Gastrocnemius medialis (tissue), 4 donors: ENCODE data around the gene HLCS. TPM values are rescaled to one million over a fixed set of nuclear protein-coding genes. Genes with fewer than 3 reads are reported as not detected.

Experiments used
- ATAC-seq, 2 donors: fragments of 150-250 bp; one replicate each; pipeline ENCODE4 v1.9.1; 2016
- DNase-seq, 2 donors: peaks; one replicate each; pipeline ENCODE4 v3.0.0-alpha.2; 2019
- H3K27ac ChIP-seq, 4 donors: fragments of 200-600 bp; sonication (generic); 1 replicate in 1 of 4; 2 replicates in 3 of 4; pipeline ENCODE4 v1.5.1; 2016 to 2018; ENCODE audit warnings: mild to moderate bottlenecking in 2 of 4, moderate library complexity in 1 of 4
- H3K27me3 ChIP-seq, 3 donors: fragments of 200-600 bp; sonication (generic) in 2 of 3; 1 replicate in 1 of 3; 2 replicates in 2 of 3; pipeline versions ENCODE4 v1.5.1 to v1.6.0; 2016 to 2019; ENCODE audit warnings: mild to moderate bottlenecking in 1 of 3, moderate library complexity in 1 of 3
- H3K36me3 ChIP-seq, 2 donors: fragments of 200-600 bp; sonication (generic) in 1 of 2; one replicate each; pipeline ENCODE4 v1.5.1; 2017 to 2018
- H3K4me1 ChIP-seq, 2 donors: fragments of 200-600 bp; sonication (generic) in 1 of 2; one replicate each; pipeline ENCODE4 v1.5.1; 2016 to 2017; ENCODE audit warnings: mild to moderate bottlenecking in 2 of 2
- H3K4me3 ChIP-seq, 4 donors: fragments of 200-600 bp; sonication (generic) in 3 of 4; 1 replicate in 1 of 4; 2 replicates in 3 of 4; pipeline ENCODE4 v1.5.1; 2016 to 2019; ENCODE audit warnings: mild to moderate bottlenecking in 2 of 4
- H3K9me3 ChIP-seq, 3 donors: fragments of 200-600 bp; sonication (generic) in 2 of 3; 1 replicate in 1 of 3; 2 replicates in 2 of 3; pipeline ENCODE4 v1.5.1; 2016 to 2019
- POLR2A ChIP-seq, 2 donors: fragments of 450-650 bp; IDR thresholded peaks; one replicate each; pipeline ENCODE4 v1.6.1; 2017; ENCODE audit warnings: antibody characterized with exemption in 2 of 2, mild to moderate bottlenecking in 2 of 2, moderate library complexity in 2 of 2
- in situ Hi-C, 4 donors: fragments of 200-750 bp; cut with MboI; loops; one replicate each; pipeline versions ENCODE4 v1.15.0 to v1.8.0; 2017; ENCODE audit warnings: low sequenced_read_pairs in 4 of 4
- intact Hi-C: fragments of 100-400 bp; cut with DNase I; formaldehyde crosslinking; loops from one replicate; pipeline ENCODE4 v1.15.1; 2023; ENCODE audit warnings: low total_unique reads
- total RNA-seq, 4 donors: library from RNA; depleted of rRNA; stranded (reverse); fragments of >200 nt; gene quantifications; one replicate each; pipeline versions ENCODE4 v1.1.0 to v1.2.3, GENCODE V29; 2016
- TF ChIP-seq, protein P1 (sequence below), 5 experiments: fragments of 450-650 bp in 3 of 5; fragments of 200-600 bp in 2 of 5; sonication (generic) in 2 of 5; IDR thresholded peaks in 4 of 5; conservative IDR thresholded peaks in 1 of 5; 1 replicate in 4 of 5; 2 replicates in 1 of 5; pipeline ENCODE4 v1.5.1; 2016 to 2019; ENCODE audit warnings: antibody characterized with exemption in 5 of 5, mild to moderate bottlenecking in 3 of 5, moderate library complexity in 3 of 5

The HLCS gene
- total RNA-seq, 4 donors from 2014 or later, result 10.6 to 18.4 (median 15.4) TPM

DNA sequence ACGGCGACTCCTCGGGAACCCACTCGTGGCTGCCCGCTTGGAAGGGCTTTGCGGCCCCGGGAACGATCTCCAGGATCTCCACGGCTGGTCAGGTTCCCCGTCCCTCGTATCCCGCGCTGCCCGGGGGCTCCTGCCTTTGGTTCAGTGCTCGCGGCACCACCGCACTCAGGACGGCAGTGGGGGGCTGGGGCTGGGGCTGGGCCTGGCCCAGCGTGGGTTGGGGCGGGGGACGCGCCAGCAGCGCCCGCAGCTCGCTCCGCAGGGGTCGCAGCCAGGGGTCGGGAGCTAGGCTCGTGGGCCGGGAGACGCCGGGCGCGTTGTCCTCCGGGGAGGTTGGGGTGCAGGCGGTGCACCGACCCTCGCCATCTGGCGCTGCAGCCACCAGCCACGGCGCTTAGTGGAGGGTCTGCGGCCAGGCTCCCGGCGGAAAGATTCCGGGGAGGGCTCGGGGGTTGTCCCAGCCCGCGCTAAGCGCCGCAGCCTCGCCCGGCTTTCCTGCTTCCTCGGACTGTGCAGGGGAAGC lies 258.6 kb downstream of the HLCS start:
- Histone ChIP-seq H3K27ac (no peak overlapping the region), H3K9me3 (no peaks in the 10 kb centered on the region), H3K27me3 (peaks cover 26 to 100% (median 90%) of the 10 kb centered on the region in 3 donors), H3K4me3 (peak overlapping the region in 1 of 4 donors; percentile 56), H3K4me1 (peaks cover 10 to 18% of the 10 kb centered on the region in 2 donors), H3K36me3 (no peaks in the 10 kb centered on the region)
- ATAC-seq, result no peak
- in situ Hi-C loops (no loop called here), intact Hi-C loops (no loop called here)
- no peak for TF ChIP-seq POLR2A (IDR thresholded peaks at IDR 0.05)
- TF ChIP-seq, protein P1, sequence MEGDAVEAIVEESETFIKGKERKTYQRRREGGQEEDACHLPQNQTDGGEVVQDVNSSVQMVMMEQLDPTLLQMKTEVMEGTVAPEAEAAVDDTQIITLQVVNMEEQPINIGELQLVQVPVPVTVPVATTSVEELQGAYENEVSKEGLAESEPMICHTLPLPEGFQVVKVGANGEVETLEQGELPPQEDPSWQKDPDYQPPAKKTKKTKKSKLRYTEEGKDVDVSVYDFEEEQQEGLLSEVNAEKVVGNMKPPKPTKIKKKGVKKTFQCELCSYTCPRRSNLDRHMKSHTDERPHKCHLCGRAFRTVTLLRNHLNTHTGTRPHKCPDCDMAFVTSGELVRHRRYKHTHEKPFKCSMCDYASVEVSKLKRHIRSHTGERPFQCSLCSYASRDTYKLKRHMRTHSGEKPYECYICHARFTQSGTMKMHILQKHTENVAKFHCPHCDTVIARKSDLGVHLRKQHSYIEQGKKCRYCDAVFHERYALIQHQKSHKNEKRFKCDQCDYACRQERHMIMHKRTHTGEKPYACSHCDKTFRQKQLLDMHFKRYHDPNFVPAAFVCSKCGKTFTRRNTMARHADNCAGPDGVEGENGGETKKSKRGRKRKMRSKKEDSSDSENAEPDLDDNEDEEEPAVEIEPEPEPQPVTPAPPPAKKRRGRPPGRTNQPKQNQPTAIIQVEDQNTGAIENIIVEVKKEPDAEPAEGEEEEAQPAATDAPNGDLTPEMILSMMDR (IDR thresholded peaks at IDR 0.05 in 4 of 5, conservative IDR thresholded peaks at IDR 0.05 in 1 of 5), result no peak
- no peak for DNase-seq

- Histone ChIP-seq H3K4me3 (peak overlapping the region in 1 of 4 donors; percentile 56), H3K9me3 (no peaks in the 10 kb centered on the region), H3K4me1 (peaks cover 10 to 18% of the 10 kb centered on the region in 2 donors), H3K27me3 (peaks cover 26 to 100% (median 92%) of the 10 kb centered on the region in 3 donors), H3K36me3 (no peaks in the 10 kb centered on the region), H3K27ac (no peak overlapping the region)
- in situ Hi-C loops (no loop called here), intact Hi-C loops (no loop called here)
- DNase-seq (no peak), ATAC-seq (no peak)
- no peak for TF ChIP-seq POLR2A (IDR thresholded peaks at IDR 0.05)
- TF ChIP-seq, protein P1 (IDR thresholded peaks at IDR 0.05 in 4 of 5, conservative IDR thresholded peaks at IDR 0.05 in 1 of 5), result no peak
Observed at GRCh38 chr21:36706951-36707762, 259.3 kb downstream of the HLCS start.

- Histone ChIP-seq H3K36me3 (no peaks in the 10 kb centered on the region), H3K27ac (no peak overlapping the region), H3K27me3 (peaks cover 26 to 100% (median 97%) of the 10 kb centered on the region in 3 donors), H3K4me3 (no peak overlapping the region), H3K4me1 (peaks cover 12 to 18% of the 10 kb centered on the region in 2 donors), H3K9me3 (no peaks in the 10 kb centered on the region)
- ATAC-seq, result no peak
- in situ Hi-C loops, result no loop called here
- no peak for DNase-seq
- TF ChIP-seq, protein P1 (IDR thresholded peaks at IDR 0.05 in 4 of 5, conservative IDR thresholded peaks at IDR 0.05 in 1 of 5), result no peak
- no peak for TF ChIP-seq POLR2A (IDR thresholded peaks at IDR 0.05)
- intact Hi-C loops, result no loop called here
Observed at GRCh38 chr21:36706482-36706852, 260.0 kb downstream of the HLCS start.

DNA sequence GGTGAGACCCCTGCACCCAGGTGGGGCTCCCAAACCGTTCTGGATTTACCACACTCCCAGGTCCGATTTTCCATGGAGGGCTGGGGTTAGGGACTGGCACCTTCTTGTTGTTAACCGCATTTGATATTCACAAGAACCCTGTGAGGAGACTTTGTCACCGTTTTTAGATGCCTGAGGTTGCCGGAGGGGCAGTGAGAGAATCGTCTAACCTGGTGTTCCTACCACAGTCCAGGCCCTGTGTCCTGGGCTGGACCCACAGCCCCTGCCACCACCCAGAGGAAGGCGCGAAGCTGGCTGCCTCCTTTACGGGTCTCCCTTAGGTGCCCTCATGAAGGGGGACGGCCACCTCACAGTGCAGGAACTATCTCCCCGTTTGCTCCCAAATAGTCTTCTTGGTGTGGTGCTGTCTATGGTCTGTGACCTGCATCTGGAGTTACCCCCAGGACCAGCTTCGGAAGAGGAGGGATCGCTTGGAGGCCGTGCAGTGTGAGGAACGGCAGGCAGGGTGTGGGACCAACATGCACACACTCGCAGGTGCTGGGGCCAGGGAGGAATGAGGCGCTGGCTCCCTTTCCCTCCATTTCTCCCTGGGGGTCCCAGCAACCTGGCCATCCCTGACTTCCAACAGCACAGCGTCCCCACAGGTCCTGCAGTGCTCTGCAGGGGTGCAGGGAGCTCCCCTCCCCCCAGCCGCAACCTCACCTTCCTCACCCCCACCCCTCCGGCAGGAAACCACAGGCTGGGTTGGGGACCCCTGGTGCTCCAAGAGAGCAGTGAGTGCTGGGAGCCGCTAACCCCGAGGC lies 260.6 kb downstream of the HLCS start:
- Histone ChIP-seq H3K27ac (no peak overlapping the region), H3K27me3 (peaks cover 29 to 100% (median 97%) of the 10 kb centered on the region in 3 donors), H3K36me3 (no peaks in the 10 kb centered on the region), H3K4me3 (no peak overlapping the region), H3K9me3 (no peaks in the 10 kb centered on the region), H3K4me1 (peaks cover 17 to 20% of the 10 kb centered on the region in 2 donors)
- ATAC-seq, result no peak
- intact Hi-C loops (no loop called here), in situ Hi-C loops (no loop called here)
- no peak for DNase-seq
- TF ChIP-seq, protein P1 (IDR thresholded peaks at IDR 0.05 in 4 of 5, conservative IDR thresholded peaks at IDR 0.05 in 1 of 5), result no peak
- no peak for TF ChIP-seq POLR2A (IDR thresholded peaks at IDR 0.05)
